ENCODE data around the gene STH. TPM values are rescaled to one million over a fixed set of nuclear protein-coding genes. Genes with fewer than 3 reads are reported as not detected.

The STH gene
- total and polyA plus RNA-seq, 2 donors from 2014 or later: not detected

GRCh38 chr17:45993962-45994627 is 5.0 kb upstream of the STH start:
- FAIRE-seq (no peak), DNase-seq (no peak)
- Histone ChIP-seq H3K9me3 (ENCODE audit: control insufficient read depth in 2 of 3, insufficient read depth in 1 of 3, low read length in 3 of 3) (no peaks in the 10 kb centered on the region), H3K36me3 (ENCODE audit: control insufficient read depth in 2 of 3, insufficient read depth in 3 of 3, low read length in 3 of 3) (peaks cover 0 to 6% (median 0%) of the 10 kb centered on the region in 3 donors), H3K4me1 (ENCODE audit: control insufficient read depth in 2 of 3, insufficient read depth in 2 of 3, low read depth in 1 of 3, low read length in 3 of 3) (no peaks in the 10 kb centered on the region), H3K27ac (ENCODE audit: low read depth in 2 of 2, low read length in 2 of 2) (no peak overlapping the region), H3K4me3 (ENCODE audit: low read length in 3 of 3) (no peak overlapping the region), H3K27me3 (ENCODE audit: control insufficient read depth, insufficient read depth, low read length) (no peaks in the 10 kb centered on the region), H3K9ac (ENCODE audit: low read length in 3 of 3) (no peak overlapping the region)
- intact Hi-C loops (cut with DNase I): no loop called here
- no peak for TF ChIP-seq CTCF (IDR thresholded peaks at IDR 0.05; ENCODE audit: borderline replicate concordance, extremely low read depth, insufficient read depth)

GRCh38 chr17:45994987-45995386 is 4.1 kb upstream of the STH start:
- Histone ChIP-seq H3K36me3 (ENCODE audit: control insufficient read depth in 2 of 3, insufficient read depth in 3 of 3, low read length in 3 of 3) (peaks cover 0 to 6% (median 0%) of the 10 kb centered on the region in 3 donors), H3K4me3 (ENCODE audit: low read length in 3 of 3) (no peak overlapping the region), H3K27ac (ENCODE audit: low read depth in 2 of 2, low read length in 2 of 2) (no peak overlapping the region), H3K9ac (ENCODE audit: low read length in 3 of 3) (no peak overlapping the region), H3K4me1 (ENCODE audit: control insufficient read depth in 2 of 3, insufficient read depth in 2 of 3, low read depth in 1 of 3, low read length in 3 of 3) (no peaks in the 10 kb centered on the region), H3K27me3 (ENCODE audit: control insufficient read depth, insufficient read depth, low read length) (no peaks in the 10 kb centered on the region), H3K9me3 (ENCODE audit: control insufficient read depth in 2 of 3, insufficient read depth in 1 of 3, low read length in 3 of 3) (no peaks in the 10 kb centered on the region)
- no peak for TF ChIP-seq CTCF (IDR thresholded peaks at IDR 0.05; ENCODE audit: borderline replicate concordance, extremely low read depth, insufficient read depth)
- intact Hi-C loops (cut with DNase I): no loop called here
- no peak for FAIRE-seq
- DNase-seq: no peak

- TF ChIP-seq CTCF (IDR thresholded peaks at IDR 0.05; ENCODE audit: borderline replicate concordance, extremely low read depth, insufficient read depth): no peak
- intact Hi-C loops (cut with DNase I): no loop called here
- Histone ChIP-seq H3K9me3 (ENCODE audit: control insufficient read depth in 2 of 3, insufficient read depth in 1 of 3, low read length in 3 of 3) (no peaks in the 10 kb centered on the region), H3K27me3 (ENCODE audit: control insufficient read depth, insufficient read depth, low read length) (no peaks in the 10 kb centered on the region), H3K27ac (ENCODE audit: low read depth in 2 of 2, low read length in 2 of 2) (no peak overlapping the region), H3K4me1 (ENCODE audit: control insufficient read depth in 2 of 3, insufficient read depth in 2 of 3, low read depth in 1 of 3, low read length in 3 of 3) (no peaks in the 10 kb centered on the region), H3K4me3 (ENCODE audit: low read length in 3 of 3) (no peak overlapping the region), H3K36me3 (ENCODE audit: control insufficient read depth in 2 of 3, insufficient read depth in 3 of 3, low read length in 3 of 3) (peaks cover 0 to 6% (median 0%) of the 10 kb centered on the region in 3 donors), H3K9ac (ENCODE audit: low read length in 3 of 3) (no peak overlapping the region)
- FAIRE-seq (no peak), DNase-seq (no peak)
These were observed 3.3 kb upstream of the STH start for GRCh38 chr17:45995627-45996270.
